ENCODE measurements around the gene NECTIN4.

- TF ChIP-seq PHF8 (CRISPR knock-in tag; IDR thresholded peaks at IDR 0.05) (no peak), POLR2A (IDR thresholded peaks at IDR 0.05; ENCODE audit: insufficient read depth in 1 of 2, low read depth in 2 of 2, low read length in 2 of 2) (no peak), ATF2 (CRISPR knock-in tag; IDR thresholded peaks at IDR 0.05) (no peak), CTCF (CRISPR knock-in tag; IDR thresholded peaks at IDR 0.05) (no peak), ZNF280D (CRISPR knock-in tag; IDR thresholded peaks at IDR 0.05) (no peak), JUND (CRISPR knock-in tag; IDR thresholded peaks at IDR 0.05) (no peak), HNRNPL (IDR thresholded peaks at IDR 0.05; ENCODE audit: low read depth, low read length) (no peak), KDM1A (CRISPR knock-in tag; IDR thresholded peaks at IDR 0.05) (no peak), ZFP36L1 (CRISPR knock-in tag; IDR thresholded peaks at IDR 0.05) (no peak), GABPA (IDR thresholded peaks at IDR 0.05; ENCODE audit: low read depth, low read length) (no peak), GABPA (CRISPR knock-in tag; IDR thresholded peaks at IDR 0.05; ENCODE audit: low read depth) (no peak), ZNF24 (IDR thresholded peaks at IDR 0.05) (no peak), ZNF367 (CRISPR knock-in tag; IDR thresholded peaks at IDR 0.05; ENCODE audit: borderline replicate concordance) (no peak), ZNF30 (CRISPR knock-in tag; IDR thresholded peaks at IDR 0.05) (no peak)
Observed at GRCh38 chr1:161021970-161022353, 67.4 kb downstream of the NECTIN4 start.

Data from HepG2 (cell line).